ENCODE results near the gene CACNG3.
"Not testable (repeated sequence)": the region's sequence is repeated elsewhere in the genome, so short reads cannot be mapped to it uniquely, and the experiment has no call there.

Gene CACNG3

GRCh38 chr16:24332178-24332577, 76.0 kb downstream of the CACNG3 start:
- Histone ChIP-seq H3K27me3 (ENCODE audit: control insufficient read depth in 1 of 2, insufficient read depth in 2 of 2, low read length in 2 of 2) (no peaks in the 10 kb centered on the region), H3K9me3 (ENCODE audit: control insufficient read depth in 2 of 2, low read length in 2 of 2) (peaks cover 3 to 5% of the 10 kb centered on the region in 2 donors), H3K27ac (ENCODE audit: low read length) (no peak overlapping the region), H3K9ac (ENCODE audit: low read length in 2 of 2) (no peak overlapping the region), H3K4me3 (ENCODE audit: low read length in 2 of 2) (no peak overlapping the region), H3K4me1 (ENCODE audit: control insufficient read depth, insufficient read depth, low read length) (no peaks in the 10 kb centered on the region), H3K36me3 (ENCODE audit: control insufficient read depth in 2 of 2, insufficient read depth in 2 of 2, low read length in 2 of 2) (no peaks in the 10 kb centered on the region)

DNA sequence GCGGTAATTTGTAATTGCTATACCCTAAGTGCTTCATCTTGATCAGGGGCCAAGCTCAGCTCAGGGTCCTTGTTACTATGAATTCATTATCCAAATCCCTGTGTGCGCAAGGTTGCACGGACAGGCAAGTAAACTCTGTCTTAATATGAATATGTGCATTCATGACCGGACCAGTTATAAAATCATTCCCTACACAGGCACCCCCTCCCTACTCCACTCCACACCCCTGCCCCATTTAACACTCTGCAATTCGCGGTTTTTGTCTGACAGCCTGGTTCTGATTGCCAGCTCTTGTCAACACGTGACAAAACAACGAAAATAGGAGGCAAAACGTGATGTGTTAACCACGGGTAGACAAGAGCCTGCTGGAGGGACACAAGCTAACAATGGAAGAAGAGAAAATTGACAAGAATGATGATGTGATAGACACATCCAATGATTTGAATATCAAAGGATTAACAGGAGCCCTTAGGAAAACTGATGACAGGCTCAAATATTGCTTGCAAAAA, 76.5 kb downstream of the CACNG3 start:
- H3K9me3 ChIP-seq (ENCODE audit: control insufficient read depth in 2 of 2, low read length in 2 of 2): peaks cover 3 to 7% of the 10 kb centered on the region in 2 donors
- H3K9ac ChIP-seq (ENCODE audit: low read length in 2 of 2): no peak overlapping the region
- H3K27me3 ChIP-seq (ENCODE audit: control insufficient read depth in 1 of 2, insufficient read depth in 2 of 2, low read length in 2 of 2): no peaks in the 10 kb centered on the region
- H3K27ac ChIP-seq (ENCODE audit: low read length): no peak overlapping the region
- no peaks in the 10 kb centered on the region for H3K4me1 ChIP-seq (ENCODE audit: control insufficient read depth, insufficient read depth, low read length)
- no peak overlapping the region for H3K4me3 ChIP-seq (ENCODE audit: low read length in 2 of 2)
- no peaks in the 10 kb centered on the region for H3K36me3 ChIP-seq (ENCODE audit: control insufficient read depth in 2 of 2, insufficient read depth in 2 of 2, low read length in 2 of 2)

DNA sequence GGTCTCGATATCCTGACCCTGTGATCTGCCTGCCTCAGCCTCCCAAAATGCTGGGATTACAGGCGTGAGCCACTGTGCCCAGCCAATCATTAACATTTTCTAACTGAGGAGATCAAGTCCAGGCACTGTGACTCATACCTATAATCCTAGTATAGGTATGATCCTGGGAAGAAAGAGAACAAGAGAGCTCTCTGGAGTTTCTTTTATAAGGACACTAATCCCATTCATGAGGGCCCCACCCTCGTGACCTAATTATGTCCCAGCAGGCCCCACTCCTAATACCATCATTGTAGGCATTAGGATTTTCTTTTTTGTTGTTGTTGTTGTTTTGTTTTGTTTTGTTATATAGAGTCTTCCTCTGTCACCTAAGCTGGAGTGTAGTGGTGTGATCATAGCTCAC, 80.4 kb downstream of the CACNG3 start:
- Histone ChIP-seq H3K4me1 (ENCODE audit: control insufficient read depth, insufficient read depth, low read length) (no peaks in the 10 kb centered on the region), H3K9ac (ENCODE audit: low read length in 2 of 2) (no peak overlapping the region), H3K27me3 (ENCODE audit: control insufficient read depth in 1 of 2, insufficient read depth in 2 of 2, low read length in 2 of 2) (no peaks in the 10 kb centered on the region), H3K36me3 (ENCODE audit: control insufficient read depth in 2 of 2, insufficient read depth in 2 of 2, low read length in 2 of 2) (no peaks in the 10 kb centered on the region), H3K4me3 (ENCODE audit: low read length in 2 of 2) (no peak overlapping the region), H3K9me3 (ENCODE audit: control insufficient read depth in 2 of 2, low read length in 2 of 2) (peaks cover 3 to 7% of the 10 kb centered on the region in 2 donors), H3K27ac (ENCODE audit: low read length) (no peak overlapping the region)

DNA sequence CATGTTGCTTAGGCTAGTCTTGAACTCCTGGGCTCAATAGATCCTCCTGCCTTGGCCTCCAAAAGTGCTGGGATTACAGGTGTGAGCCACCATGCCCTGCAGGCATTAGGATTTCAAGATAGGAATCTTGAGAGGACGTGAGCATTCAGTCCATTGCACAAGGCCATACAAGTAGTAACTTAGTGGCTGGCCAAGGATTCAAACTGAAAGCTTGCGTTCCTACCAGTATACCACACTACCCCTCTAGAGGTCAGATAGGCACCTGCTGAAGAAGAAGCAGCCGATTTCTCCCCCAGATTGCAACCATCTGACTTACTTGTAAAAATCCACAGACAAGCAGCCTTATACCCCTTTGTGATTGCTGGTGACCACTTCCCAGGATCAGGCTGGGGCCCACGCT, 80.9 kb downstream of the CACNG3 start:
- Histone ChIP-seq H3K36me3 (ENCODE audit: control insufficient read depth in 2 of 2, insufficient read depth in 2 of 2, low read length in 2 of 2) (no peaks in the 10 kb centered on the region), H3K9me3 (ENCODE audit: control insufficient read depth in 2 of 2, low read length in 2 of 2) (peaks cover 3 to 7% of the 10 kb centered on the region in 2 donors), H3K27ac (ENCODE audit: low read length) (no peak overlapping the region), H3K27me3 (ENCODE audit: control insufficient read depth in 1 of 2, insufficient read depth in 2 of 2, low read length in 2 of 2) (no peaks in the 10 kb centered on the region), H3K4me3 (ENCODE audit: low read length in 2 of 2) (no peak overlapping the region), H3K4me1 (ENCODE audit: control insufficient read depth, insufficient read depth, low read length) (no peaks in the 10 kb centered on the region), H3K9ac (ENCODE audit: low read length in 2 of 2) (no peak overlapping the region)

DNA sequence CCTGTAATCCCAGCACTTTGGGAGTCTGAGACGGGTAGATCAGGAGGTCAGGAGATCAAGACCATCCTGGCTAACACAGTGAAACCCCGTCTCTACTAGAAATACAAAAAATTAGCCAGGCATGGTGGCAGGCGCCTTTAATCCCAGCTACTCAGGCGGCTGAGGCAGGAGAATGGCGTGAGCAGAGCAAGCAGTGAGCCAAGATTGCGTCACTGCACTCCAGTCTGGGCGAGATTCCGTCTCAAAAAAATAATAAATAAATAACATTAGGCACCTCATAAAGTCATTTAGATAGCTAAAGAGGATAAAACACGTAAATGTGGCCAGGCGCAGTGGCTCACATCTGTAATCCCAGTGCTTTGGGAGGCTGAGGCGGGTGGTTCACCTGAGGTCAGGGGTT, 87.7 kb downstream of the CACNG3 start:
- not testable (repeated sequence) for H3K27me3 ChIP-seq (ENCODE audit: control insufficient read depth in 1 of 2, insufficient read depth in 2 of 2, low read length in 2 of 2)

GRCh38 chr16:24344784-24345183, 88.6 kb downstream of the CACNG3 start:
- no peak overlapping the region for H3K4me3 ChIP-seq (ENCODE audit: low read length in 2 of 2)
- H3K27me3 ChIP-seq (ENCODE audit: control insufficient read depth in 1 of 2, insufficient read depth in 2 of 2, low read length in 2 of 2): no peaks in the 10 kb centered on the region
- H3K36me3 ChIP-seq (ENCODE audit: control insufficient read depth in 2 of 2, insufficient read depth in 2 of 2, low read length in 2 of 2): no peaks in the 10 kb centered on the region
- no peak overlapping the region for H3K9ac ChIP-seq (ENCODE audit: low read length in 2 of 2)
- no peaks in the 10 kb centered on the region for H3K9me3 ChIP-seq (ENCODE audit: control insufficient read depth in 2 of 2, low read length in 2 of 2)
- H3K27ac ChIP-seq (ENCODE audit: low read length): no peak overlapping the region
- H3K4me1 ChIP-seq (ENCODE audit: control insufficient read depth, insufficient read depth, low read length): no peaks in the 10 kb centered on the region

More for the DNA sequence above, 87.7 kb downstream of the CACNG3 start:
- not testable (repeated sequence) for H3K36me3 ChIP-seq (ENCODE audit: control insufficient read depth in 2 of 2, insufficient read depth in 2 of 2, low read length in 2 of 2); H3K4me1 ChIP-seq (ENCODE audit: control insufficient read depth, insufficient read depth, low read length); H3K27ac ChIP-seq (ENCODE audit: low read length); H3K9me3 ChIP-seq (ENCODE audit: control insufficient read depth in 2 of 2, low read length in 2 of 2); H3K4me3 ChIP-seq (ENCODE audit: low read length in 2 of 2); H3K9ac ChIP-seq (ENCODE audit: low read length in 2 of 2)

DNA sequence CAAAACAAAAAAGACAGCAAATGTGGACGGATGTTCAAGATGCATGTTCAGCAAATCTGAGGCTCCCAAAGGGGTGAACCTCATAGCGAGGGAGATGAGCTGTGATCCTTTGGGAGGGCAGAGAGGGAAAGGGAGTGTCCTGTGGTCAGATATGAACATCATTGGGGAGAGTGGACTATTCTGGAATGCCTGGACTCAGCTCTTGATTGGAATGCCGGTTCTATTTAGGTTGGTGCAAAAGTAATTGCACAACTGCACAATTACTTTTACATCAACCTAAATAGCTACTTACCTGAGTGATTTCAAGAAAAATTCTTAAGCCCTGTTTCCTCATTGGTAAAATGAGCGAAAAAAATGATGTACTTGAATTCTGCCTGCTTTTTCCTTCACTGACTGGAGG, 89.6 kb downstream of the CACNG3 start:
- Histone ChIP-seq H3K9ac (ENCODE audit: low read length in 2 of 2) (no peak overlapping the region), H3K27me3 (ENCODE audit: control insufficient read depth in 1 of 2, insufficient read depth in 2 of 2, low read length in 2 of 2) (no peaks in the 10 kb centered on the region), H3K9me3 (ENCODE audit: control insufficient read depth in 2 of 2, low read length in 2 of 2) (no peaks in the 10 kb centered on the region), H3K4me1 (ENCODE audit: control insufficient read depth, insufficient read depth, low read length) (no peaks in the 10 kb centered on the region), H3K36me3 (ENCODE audit: control insufficient read depth in 2 of 2, insufficient read depth in 2 of 2, low read length in 2 of 2) (no peaks in the 10 kb centered on the region), H3K27ac (ENCODE audit: low read length) (no peak overlapping the region), H3K4me3 (ENCODE audit: low read length in 2 of 2) (no peak overlapping the region)

- Histone ChIP-seq H3K4me3 (ENCODE audit: low read length in 2 of 2) (no peak overlapping the region), H3K27me3 (ENCODE audit: control insufficient read depth in 1 of 2, insufficient read depth in 2 of 2, low read length in 2 of 2) (no peaks in the 10 kb centered on the region), H3K27ac (ENCODE audit: low read length) (no peak overlapping the region), H3K9ac (ENCODE audit: low read length in 2 of 2) (no peak overlapping the region), H3K36me3 (ENCODE audit: control insufficient read depth in 2 of 2, insufficient read depth in 2 of 2, low read length in 2 of 2) (no peaks in the 10 kb centered on the region), H3K4me1 (ENCODE audit: control insufficient read depth, insufficient read depth, low read length) (no peaks in the 10 kb centered on the region), H3K9me3 (ENCODE audit: control insufficient read depth in 2 of 2, low read length in 2 of 2) (no peaks in the 10 kb centered on the region)
Observed at GRCh38 chr16:24346734-24347133, 90.6 kb downstream of the CACNG3 start.

DNA sequence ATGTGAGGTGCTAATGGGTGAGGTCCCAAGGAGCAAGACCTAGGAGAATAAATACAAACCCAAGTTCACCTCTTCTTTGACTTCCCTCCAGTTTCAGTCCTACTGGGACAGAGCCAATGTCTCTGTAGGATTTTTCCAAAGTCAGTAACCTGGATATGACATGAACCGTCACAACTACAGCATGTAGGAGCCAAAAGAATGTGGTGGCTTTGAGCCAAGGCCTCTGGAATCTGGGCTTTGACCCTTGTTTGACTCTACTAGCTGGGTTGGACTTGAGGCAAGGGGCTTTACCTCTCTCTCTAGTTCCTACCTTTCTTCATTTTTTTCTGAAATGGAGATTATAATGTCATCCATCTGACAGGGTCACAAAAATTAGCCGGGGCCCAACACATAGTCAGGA, 91.4 kb downstream of the CACNG3 start:
- Histone ChIP-seq H3K36me3 (ENCODE audit: control insufficient read depth in 2 of 2, insufficient read depth in 2 of 2, low read length in 2 of 2) (no peaks in the 10 kb centered on the region), H3K27me3 (ENCODE audit: control insufficient read depth in 1 of 2, insufficient read depth in 2 of 2, low read length in 2 of 2) (no peaks in the 10 kb centered on the region), H3K27ac (ENCODE audit: low read length) (no peak overlapping the region), H3K4me3 (ENCODE audit: low read length in 2 of 2) (no peak overlapping the region), H3K4me1 (ENCODE audit: control insufficient read depth, insufficient read depth, low read length) (no peaks in the 10 kb centered on the region), H3K9me3 (ENCODE audit: control insufficient read depth in 2 of 2, low read length in 2 of 2) (no peaks in the 10 kb centered on the region), H3K9ac (ENCODE audit: low read length in 2 of 2) (no peak overlapping the region)

- no peak overlapping the region for H3K27ac ChIP-seq (ENCODE audit: low read length)
- no peaks in the 10 kb centered on the region for H3K27me3 ChIP-seq (ENCODE audit: control insufficient read depth in 1 of 2, insufficient read depth in 2 of 2, low read length in 2 of 2)
- H3K9ac ChIP-seq (ENCODE audit: low read length in 2 of 2): no peak overlapping the region
- no peak overlapping the region for H3K4me3 ChIP-seq (ENCODE audit: low read length in 2 of 2)
- no peaks in the 10 kb centered on the region for H3K4me1 ChIP-seq (ENCODE audit: control insufficient read depth, insufficient read depth, low read length)
- peaks cover 0 to 4% of the 10 kb centered on the region in 2 donors for H3K9me3 ChIP-seq (ENCODE audit: control insufficient read depth in 2 of 2, low read length in 2 of 2)
- no peaks in the 10 kb centered on the region for H3K36me3 ChIP-seq (ENCODE audit: control insufficient read depth in 2 of 2, insufficient read depth in 2 of 2, low read length in 2 of 2)
Observed at GRCh38 chr16:24348545-24349290, 92.6 kb downstream of the CACNG3 start.

DNA sequence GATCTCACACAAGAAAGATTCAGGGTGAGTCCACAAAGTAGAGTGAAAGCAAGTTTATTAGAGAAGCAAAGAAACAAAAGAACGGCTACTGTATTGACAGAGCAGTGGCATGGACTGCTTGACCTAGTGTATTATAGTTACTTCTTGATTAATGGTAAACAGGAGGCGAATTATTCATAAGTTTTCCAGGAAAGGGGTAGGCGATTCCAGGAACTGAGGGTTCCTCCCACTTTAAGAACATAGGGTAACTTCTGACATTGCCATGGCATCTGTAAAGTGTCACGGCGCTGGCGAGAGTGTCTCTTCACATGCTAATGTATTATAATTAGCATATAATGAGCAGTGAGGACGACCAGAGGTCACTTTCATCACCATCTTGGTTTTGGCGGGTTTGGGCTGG, 93.2 kb downstream of the CACNG3 start:
- no peak overlapping the region for H3K27ac ChIP-seq (ENCODE audit: low read length)
- no peak overlapping the region for H3K4me3 ChIP-seq (ENCODE audit: low read length in 2 of 2)
- H3K9me3 ChIP-seq (ENCODE audit: control insufficient read depth in 2 of 2, low read length in 2 of 2): peaks cover 0 to 4% of the 10 kb centered on the region in 2 donors
- no peaks in the 10 kb centered on the region for H3K27me3 ChIP-seq (ENCODE audit: control insufficient read depth in 1 of 2, insufficient read depth in 2 of 2, low read length in 2 of 2)
- H3K9ac ChIP-seq (ENCODE audit: low read length in 2 of 2): no peak overlapping the region
- no peaks in the 10 kb centered on the region for H3K4me1 ChIP-seq (ENCODE audit: control insufficient read depth, insufficient read depth, low read length)
- no peaks in the 10 kb centered on the region for H3K36me3 ChIP-seq (ENCODE audit: control insufficient read depth in 2 of 2, insufficient read depth in 2 of 2, low read length in 2 of 2)
